Heart right ventricle (tissue), 16 donors: ENCODE measurements around the gene SDR39U1. TPM values are rescaled to one million over a fixed set of nuclear protein-coding genes. Genes with fewer than 3 reads are reported as not detected.

ENCODE experiments used
- ATAC-seq, 8 donors: fragments of 200-7000 bp; cut with Tn5 transposase; one replicate each; pipeline ENCODE4 v1.9.1; 2020; ENCODE audit warnings: mild to moderate bottlenecking in 8 of 8, moderate library complexity in 8 of 8, moderate number of reproducible peaks in 1 of 8
- DNase-seq, 2 donors: peaks; one replicate each; pipeline ENCODE4 v3.0.0-alpha.2; 2020
- H3K27ac ChIP-seq, 10 donors: fragments of 200-600 bp; sonication (generic) in 2 of 10; one replicate each; pipeline versions ENCODE4 v1.5.0 to v1.8.0; 2020 to 2022; ENCODE audit warnings: mild to moderate bottlenecking in 3 of 10
- H3K27me3 ChIP-seq, 7 donors: fragments of 200-600 bp; one replicate each; pipeline ENCODE4 v1.8.0; 2021 to 2022; ENCODE audit warnings: mild to moderate bottlenecking in 2 of 7
- H3K36me3 ChIP-seq, 9 donors: fragments of 200-600 bp; sonication (generic) in 1 of 9; one replicate each; pipeline versions ENCODE4 v1.5.0 to v1.8.0; 2020 to 2022; ENCODE audit warnings: mild to moderate bottlenecking in 2 of 9
- H3K4me1 ChIP-seq, 9 donors: fragments of 200-600 bp; sonication (generic) in 1 of 9; one replicate each; pipeline versions ENCODE4 v1.5.0 to v1.8.0; 2020 to 2022; ENCODE audit warnings: mild to moderate bottlenecking in 4 of 9
- H3K4me3 ChIP-seq, 10 donors: fragments of 200-600 bp; sonication (generic) in 2 of 10; one replicate each; pipeline versions ENCODE4 v1.5.0 to v1.8.0; 2020 to 2022; ENCODE audit warnings: mild to moderate bottlenecking in 7 of 10, moderate library complexity in 2 of 10
- H3K9me3 ChIP-seq, 11 donors: fragments of 200-600 bp in 10 of 11; sonication (generic) in 2 of 11; one replicate each; pipeline versions ENCODE4 v1.5.0 to v1.8.0; 2013 to 2022; ENCODE audit warnings: mild to moderate bottlenecking in 2 of 11, control low read depth in 1 of 11, moderate library complexity in 1 of 11
- CTCF ChIP-seq, 9 donors: fragments of 200-600 bp; sonication (generic) in 2 of 9; IDR thresholded peaks; one replicate each; pipeline versions ENCODE4 v1.5.0 to v1.8.0; 2021 to 2022; ENCODE audit warnings: antibody characterized with exemption in 9 of 9, mild to moderate bottlenecking in 5 of 9, moderate library complexity in 1 of 9
- WGBS, 2 donors: extraction: QIAGEN DNeasy Blood & Tissue Kit; methylation state at CpG; one replicate each; pipeline ENCODE4 v1.1.7; 2013; ENCODE audit warnings: inconsistent platforms in 1 of 2; 5-methylcytosine and 5-hydroxymethylcytosine counted together
- intact Hi-C, 10 donors: fragments of 100-400 bp; cut with DNase I; formaldehyde crosslinking; loops; one replicate each; pipeline versions ENCODE4 v1.11.1 to v1.14.2; 2022
- polyA plus RNA-seq, 2 donors: library from polyadenylated mRNA; stranded (reverse); fragments of 200-250 nt; gene quantifications; one replicate each; pipeline ENCODE4 v1.2.3, GENCODE V29; 2013
- total RNA-seq, 10 donors: library from RNA; stranded (reverse); fragmentation: NEBNext Ultra II Directional in 3 of 10; extraction: Animal tissue kit (Norgen Biotek cat#: 25700) in 3 of 10; gene quantifications; one replicate each; pipeline versions ENCODE4 v1.2.1 to v1.2.4, GENCODE V29; 2021 to 2023
- donor health status: Arrhythmogenic right ventricular cardiomyopathy.
- donor health status: ischemic (EF 13 %, LVEDD 7.1; RV severe dilation, severe dysfunction).
- donor health status: healthy with polysubstance abuse.
- donor health status: DM: no; HTN: yes; CAD: no.
- donor health status: DM: no; HTN: no; CAD: no.
- donor health status: ischemic (EF 25% LVEDD 6.9; RV normal size, moderate dysfunction).
- donor health status: ischemic (EF 25% LVEDD 5.7; RV mildly dilated, moderate dysfunction).
- donor health status: healthy.
- donor health status: DM: yes; HTN: yes; CAD: no.
- donor health status: Ischemic cardiomyopathy.
- donor health status: ischemic (EF 35%, LVEDD 5.7; RV mildly dilated, moderate dysfunction).
- donor health status: nonischemic (EF 11% LVEDD 7.7; RV severe dilation, severe dysfunction).
- donor health status: DM: yes; HTN: yes; CAD: no.
- donor health status: PGD.
- donor health status: ischemic (EF 29% LVEDD 5.4; RV normal size, mild dysfunction).
- donor health status: nonischemic (EF 23%, LVEDD 6.1; RV moderate dilation, normal function).

SDR39U1 gene
- total and polyA plus RNA-seq, 12 donors, result 55.6 to 108 (median 69.5) TPM

DNA sequence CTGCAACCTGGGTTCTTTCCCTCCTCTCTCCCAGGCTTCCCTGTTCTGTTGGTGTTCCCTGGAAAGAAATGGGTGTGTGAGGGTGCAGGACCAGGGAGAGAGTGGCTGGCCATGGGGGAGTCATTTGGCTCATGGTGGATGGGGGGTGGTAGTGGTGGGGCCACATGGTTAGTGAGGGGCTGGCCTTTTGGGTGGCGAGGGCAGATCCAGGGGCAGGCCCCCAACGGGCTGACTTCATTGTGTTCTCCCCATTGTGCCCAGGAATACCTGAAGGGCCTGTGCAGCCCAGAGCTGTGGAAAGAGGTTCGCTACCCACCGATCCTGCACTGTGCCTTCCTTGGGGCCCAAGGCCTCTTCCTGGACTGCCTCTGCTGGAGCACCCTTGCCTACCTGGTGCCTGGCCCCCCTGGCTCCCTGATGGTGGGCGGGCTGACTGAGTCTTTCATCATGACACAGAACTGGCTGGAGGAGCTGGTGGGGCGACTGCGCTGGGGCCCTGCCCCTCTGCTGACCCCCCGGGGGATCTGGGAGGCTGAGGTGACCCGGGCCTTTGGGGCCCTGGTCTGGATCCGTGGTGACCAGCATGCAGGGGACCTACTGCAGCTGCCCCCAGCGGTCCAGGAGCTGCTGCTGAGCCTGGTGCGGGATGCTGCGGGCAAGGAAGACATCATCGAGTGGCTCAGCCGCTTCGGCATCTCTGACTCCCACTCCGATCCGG is 34.8 kb downstream of the SDR39U1 start:
- no peaks in the 10 kb centered on the region for H3K9me3 ChIP-seq
- 94 to 95% methylated on average over 18 of the region's 18 CpGs for WGBS, 2 donors
- H3K4me3 ChIP-seq, result no peak overlapping the region
- ATAC-seq (no peak), DNase-seq (no peak)
- TF ChIP-seq CTCF (IDR thresholded peaks at IDR 0.05), result no peak
- H3K27me3 ChIP-seq, result no peaks in the 10 kb centered on the region
- peaks cover 3 to 32% (median 19%) of the 10 kb centered on the region in 9 donors for H3K4me1 ChIP-seq
- H3K36me3 ChIP-seq, result peaks cover 0 to 67% (median 18%) of the 10 kb centered on the region in 9 donors
- intact Hi-C loops, result no loop called here
- H3K27ac ChIP-seq, result no peak overlapping the region

- intact Hi-C loops, result no loop called here
Observed at GRCh38 chr14:24406416-24406815, 36.2 kb downstream of the SDR39U1 start.

GRCh38 chr14:24404814-24405213 is 37.8 kb downstream of the SDR39U1 start:
- intact Hi-C loops, result no loop called here
- ATAC-seq, result no peak
- no peak for TF ChIP-seq CTCF (IDR thresholded peaks at IDR 0.05)
- 52 to 63% methylated on average over 4 of the region's 4 CpGs for WGBS, 2 donors
- Histone ChIP-seq H3K4me3 (no peak overlapping the region), H3K27ac (peak overlapping the region in 1 of 10 donors; percentile 25), H3K27me3 (no peaks in the 10 kb centered on the region), H3K36me3 (peaks cover 0 to 38% (median 16%) of the 10 kb centered on the region in 9 donors), H3K9me3 (no peaks in the 10 kb centered on the region), H3K4me1 (peaks cover 11 to 55% (median 47%) of the 10 kb centered on the region in 9 donors)
- DNase-seq, result no peak

More at GRCh38 chr14:24406416-24406815, 36.2 kb downstream of the SDR39U1 start:
- DNase-seq (no peak), ATAC-seq (no peak)
- H3K27me3 ChIP-seq, result no peaks in the 10 kb centered on the region
- H3K4me1 ChIP-seq, result peaks cover 11 to 39% (median 32%) of the 10 kb centered on the region in 9 donors
- WGBS, 2 donors, result 93 to 95% methylated on average over 6 of the region's 6 CpGs
- no peak overlapping the region for H3K4me3 ChIP-seq
- TF ChIP-seq CTCF (IDR thresholded peaks at IDR 0.05), result no peak
- no peak overlapping the region for H3K27ac ChIP-seq
- peaks cover 0 to 54% (median 18%) of the 10 kb centered on the region in 9 donors for H3K36me3 ChIP-seq
- H3K9me3 ChIP-seq, result no peaks in the 10 kb centered on the region

DNA sequence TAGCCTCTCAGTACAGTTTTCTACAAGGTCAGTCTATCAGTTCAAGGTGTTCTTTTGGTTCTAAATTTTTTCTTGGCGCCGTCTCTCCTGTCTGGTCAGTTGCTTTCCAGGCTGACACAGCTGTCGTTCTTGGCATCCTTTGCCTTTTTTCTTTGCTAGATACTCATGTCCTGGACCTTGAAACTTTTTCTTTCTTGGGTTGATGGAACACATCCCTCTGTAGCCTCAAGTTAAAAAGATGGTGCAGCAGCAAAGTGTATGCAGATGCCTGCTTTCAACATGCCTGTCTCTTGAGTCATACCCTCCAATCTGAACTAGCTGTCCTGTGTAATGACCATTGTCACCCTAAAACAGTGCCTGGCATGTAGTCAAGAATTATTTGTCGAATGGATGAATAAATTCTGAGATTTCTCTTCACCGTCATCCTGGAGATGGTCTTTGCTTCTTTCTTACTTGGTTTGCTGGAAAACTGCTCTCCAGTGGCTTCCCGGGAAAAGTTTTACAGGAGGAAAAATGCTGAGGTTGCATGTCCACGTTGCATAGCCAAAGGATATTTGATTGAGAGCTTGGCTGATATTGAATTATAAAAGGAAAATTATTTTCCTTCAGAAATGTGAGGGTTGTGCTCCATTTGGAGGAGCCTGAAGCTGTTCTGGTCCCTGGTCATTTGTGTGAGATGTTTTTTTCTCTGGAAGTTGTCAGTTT is 39.1 kb downstream of the SDR39U1 start:
- H3K4me1 ChIP-seq, result peaks cover 11 to 62% (median 50%) of the 10 kb centered on the region in 9 donors
- H3K9me3 ChIP-seq, result no peaks in the 10 kb centered on the region
- WGBS, 2 donors, result 40 to 49% methylated on average over 7 of the region's 7 CpGs
- H3K4me3 ChIP-seq, result peak overlapping the region in 1 of 10 donors; percentile 16
- H3K27ac ChIP-seq, result peak overlapping the region in 6 of 10 donors; percentile 4 to 60 (median 15)
- H3K27me3 ChIP-seq, result no peaks in the 10 kb centered on the region
- no peak for TF ChIP-seq CTCF (IDR thresholded peaks at IDR 0.05)
- intact Hi-C loops, result no loop called here
- ATAC-seq, result peak in 3 of 8 donors; percentile 14 to 38 (median 26)
- DNase-seq, result peak in 1 of 2 donors; percentile 37
- peaks cover 0 to 24% (median 3%) of the 10 kb centered on the region in 9 donors for H3K36me3 ChIP-seq
